Parathyroid adenoma (tissue), 2 donors: ENCODE measurements around the gene UMPS.
"Not testable (repeated sequence)": the region's sequence is repeated elsewhere in the genome, so short reads cannot be mapped to it uniquely, and the experiment has no call there.

Source experiments
- H2AFZ ChIP-seq: fragments of 300-600 bp; sonication (generic); one replicate; pipeline ENCODE4 v1.7.0; 2017; ENCODE audit warnings: antibody characterized with exemption, mild to moderate bottlenecking
- H3K27ac ChIP-seq: fragments of 300-600 bp; sonication (generic); one replicate; pipeline ENCODE4 v1.7.0; 2017
- H3K27me3 ChIP-seq: fragments of 300-600 bp; sonication (generic); one replicate; pipeline ENCODE4 v1.7.0; 2017; ENCODE audit warnings: low read length; ENCODE audit not compliant: control insufficient read depth, insufficient read depth
- H3K36me3 ChIP-seq: fragments of 300-600 bp; sonication (generic); one replicate; pipeline ENCODE4 v1.7.0; 2017; ENCODE audit warnings: low read length; ENCODE audit not compliant: control insufficient read depth, insufficient read depth
- H3K4me1 ChIP-seq: fragments of 300-600 bp; sonication (generic); one replicate; pipeline ENCODE4 v1.7.0; 2017; ENCODE audit warnings: control low read depth
- H3K4me2 ChIP-seq: fragments of 300-600 bp; sonication (generic); one replicate; pipeline ENCODE4 v1.7.0; 2017; ENCODE audit warnings: low read length
- H3K4me3 ChIP-seq: fragments of 300-600 bp; sonication (generic); one replicate; pipeline ENCODE4 v1.7.0; 2017; ENCODE audit warnings: low read depth, low read length
- H3K79me2 ChIP-seq: fragments of 300-600 bp; sonication (generic); one replicate; pipeline ENCODE4 v1.7.0; 2017; ENCODE audit warnings: control low read depth
- H3K9ac ChIP-seq: fragments of 300-600 bp; sonication (generic); one replicate; pipeline ENCODE4 v1.7.0; 2017; ENCODE audit warnings: mild to moderate bottlenecking
- H3K9me3 ChIP-seq: fragments of 300-600 bp; sonication (generic); one replicate; pipeline ENCODE4 v1.7.0; 2017; ENCODE audit warnings: low read length; ENCODE audit not compliant: control insufficient read depth
- CTCF ChIP-seq: fragments of 300-600 bp; sonication (generic); IDR thresholded peaks from one replicate; pipeline ENCODE4 v1.7.0; 2017; ENCODE audit warnings: antibody characterized with exemption, mild to moderate bottlenecking
- donor health status: primary hyperparathyroidism.

The UMPS gene

GRCh38 chr3:124788254-124788745, 58.0 kb downstream of the UMPS start:
- H3K9ac ChIP-seq = no peak overlapping the region
- no peak for TF ChIP-seq CTCF
- no peak overlapping the region for H3K4me2 ChIP-seq
- no peak overlapping the region for H3K27ac ChIP-seq
- H3K79me2 ChIP-seq = no peaks in the 10 kb centered on the region
- no peaks in the 10 kb centered on the region for H3K9me3 ChIP-seq
- peaks cover 37% of the 10 kb centered on the region for H3K4me1 ChIP-seq
- no peak overlapping the region for H3K4me3 ChIP-seq
- no peaks in the 10 kb centered on the region for H3K36me3 ChIP-seq
- H3K27me3 ChIP-seq = no peaks in the 10 kb centered on the region
- no peak overlapping the region for H2AFZ ChIP-seq

GRCh38 chr3:124789103-124789502, 58.9 kb downstream of the UMPS start:
- not testable (repeated sequence) for H3K9ac ChIP-seq, H3K4me2 ChIP-seq, H3K9me3 ChIP-seq, H3K4me3 ChIP-seq, H3K27ac ChIP-seq, H2AFZ ChIP-seq, H3K79me2 ChIP-seq, H3K27me3 ChIP-seq, H3K36me3 ChIP-seq
- H3K4me1 ChIP-seq = peaks cover 33% of the 10 kb centered on the region

- peak overlapping the region; percentile 18 for H3K27ac ChIP-seq
Measured at GRCh38 chr3:124791142-124791541, 60.9 kb downstream of the UMPS start.

GRCh38 chr3:124791639-124792151, 61.4 kb downstream of the UMPS start:
- H3K79me2 ChIP-seq = peaks cover 2% of the 10 kb centered on the region
- peak overlapping the region; percentile 18 for H3K27ac ChIP-seq
- H2AFZ ChIP-seq = peak overlapping the region; percentile 62
- H3K4me1 ChIP-seq = peaks cover 18% of the 10 kb centered on the region
- H3K36me3 ChIP-seq = no peaks in the 10 kb centered on the region
- TF ChIP-seq CTCF = no peak
- no peak overlapping the region for H3K9ac ChIP-seq
- peak overlapping the region; percentile 20 for H3K4me2 ChIP-seq
- no peaks in the 10 kb centered on the region for H3K9me3 ChIP-seq
- H3K4me3 ChIP-seq = no peak overlapping the region
- no peaks in the 10 kb centered on the region for H3K27me3 ChIP-seq

More at GRCh38 chr3:124791142-124791541, 60.9 kb downstream of the UMPS start:
- Histone ChIP-seq H3K9ac (no peak overlapping the region), H3K36me3 (no peaks in the 10 kb centered on the region), H3K79me2 (no peaks in the 10 kb centered on the region), H3K27me3 (no peaks in the 10 kb centered on the region), H3K9me3 (no peaks in the 10 kb centered on the region), H3K4me3 (no peak overlapping the region), H3K4me2 (no peak overlapping the region), H3K4me1 (peaks cover 23% of the 10 kb centered on the region), H2AFZ (no peak overlapping the region)
- no peak for TF ChIP-seq CTCF

DNA sequence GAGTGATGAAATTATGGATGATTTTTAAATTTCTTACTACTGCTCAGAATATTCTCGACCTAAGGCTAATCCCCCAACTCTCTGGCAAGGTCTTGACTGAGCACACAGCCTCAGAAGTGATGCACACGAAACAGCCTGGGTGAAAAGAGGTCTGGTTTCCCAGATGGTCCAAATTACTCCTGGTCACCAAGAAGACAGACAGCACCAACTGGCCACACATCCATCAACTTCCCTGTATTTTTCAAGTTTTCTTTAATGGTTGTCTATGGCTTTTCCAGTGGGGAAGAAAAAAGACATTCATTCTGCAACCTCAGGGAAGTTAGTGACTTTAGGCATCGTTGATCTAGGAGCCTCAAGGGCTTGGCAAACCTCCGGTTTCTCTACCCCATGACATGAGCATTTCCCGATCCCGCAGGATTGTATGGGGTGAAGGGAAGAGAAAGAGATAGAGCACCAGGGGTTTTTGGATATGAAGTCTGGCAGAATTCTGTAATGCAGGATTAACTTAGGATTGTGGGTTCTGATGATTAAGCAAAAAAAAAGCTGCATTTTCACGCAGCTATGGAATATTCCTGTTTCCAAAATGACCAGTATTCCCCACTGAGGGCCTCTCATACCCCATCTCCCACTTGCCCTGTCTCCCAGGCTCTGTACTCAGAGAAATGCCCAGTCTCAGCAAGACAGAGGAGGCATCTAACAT, 62.2 kb downstream of the UMPS start:
- Histone ChIP-seq H2AFZ (no peak overlapping the region), H3K79me2 (peaks cover 3% of the 10 kb centered on the region), H3K4me1 (peaks cover 12% of the 10 kb centered on the region), H3K9me3 (no peaks in the 10 kb centered on the region), H3K27me3 (no peaks in the 10 kb centered on the region), H3K36me3 (no peaks in the 10 kb centered on the region), H3K27ac (no peak overlapping the region), H3K4me3 (no peak overlapping the region), H3K9ac (no peak overlapping the region), H3K4me2 (no peak overlapping the region)
- TF ChIP-seq CTCF = no peak
